ENCODE results near the gene FOXQ1. TPM values are rescaled to one million over a fixed set of nuclear protein-coding genes. Genes with fewer than 3 reads are reported as not detected.

Gene FOXQ1
- total and polyA plus RNA-seq, 10 of the 15 experiments (the other 5 are each of a cell fraction or from before 2014, with no cell fraction given): 0.08 TPM; not detected in 9

DNA sequence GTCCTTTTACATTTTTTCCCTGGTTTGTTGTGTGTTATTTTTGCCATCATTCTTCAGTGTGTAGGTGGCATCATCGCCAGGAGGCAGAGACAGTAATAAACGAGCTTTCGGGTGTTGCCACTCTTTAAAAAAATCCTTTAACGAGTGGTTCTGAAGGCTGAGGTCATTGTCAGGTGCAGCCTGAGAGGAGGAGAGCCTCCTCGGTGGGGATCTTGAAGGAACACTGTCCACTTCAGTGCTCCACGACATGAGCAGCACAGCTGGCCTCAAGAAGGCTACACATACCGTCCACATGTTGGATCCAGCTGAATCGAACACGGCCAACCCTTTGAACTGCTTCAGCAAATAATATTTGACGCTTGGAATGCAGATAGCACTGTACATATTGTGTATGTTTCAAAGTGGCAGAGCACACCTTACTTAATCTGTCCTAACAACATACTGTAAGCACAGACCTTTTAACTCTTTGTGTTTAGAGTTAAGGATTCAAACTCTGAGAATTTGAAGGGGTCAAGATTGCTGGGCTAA, 48.0 kb upstream of the FOXQ1 start:
- Histone ChIP-seq H3K27ac (ENCODE audit: control insufficient read depth, insufficient read depth) (no peak overlapping the region), H3K79me2 (ENCODE audit: control insufficient read depth, insufficient read depth, low read length) (no peaks in the 10 kb centered on the region), H3K9ac (ENCODE audit: control insufficient read depth, insufficient read depth, low read length) (no peak overlapping the region), H3K4me2 (ENCODE audit: control insufficient read depth, insufficient read depth) (no peak overlapping the region), H3K9me3 (replicated peaks; ENCODE audit: control insufficient read depth, insufficient read depth, low read length) (no peaks in the 10 kb centered on the region), H3K27me3 (replicated peaks in 1 of 2; ENCODE audit: control insufficient read depth in 2 of 2, insufficient read depth in 2 of 2, low read length in 1 of 2) (peaks cover 2 to 4% of the 10 kb centered on the region in 2 experiments), H2AFZ (ENCODE audit: control insufficient read depth, low read depth, low read length) (no peak overlapping the region), H4K20me1 (ENCODE audit: control insufficient read depth, insufficient read depth) (no peaks in the 10 kb centered on the region), H3K4me3 (no peak overlapping the region), H3K4me1 (ENCODE audit: control insufficient read depth, insufficient read depth, low read length) (no peaks in the 10 kb centered on the region), H3K36me3 (ENCODE audit: control insufficient read depth in 2 of 2, insufficient read depth in 2 of 2, low read length in 1 of 2) (no peaks in the 10 kb centered on the region)
- no peak for DNase-seq (ENCODE audit: low read depth, low spot score)
- FAIRE-seq: no peak
- TF ChIP-seq NFIC (IDR thresholded peaks at IDR 0.05; ENCODE audit: low read depth, low read length) (no peak), BHLHE40 (IDR thresholded peaks at IDR 0.05; ENCODE audit: borderline replicate concordance in 1 of 2, low read depth in 2 of 2, low read length in 1 of 2) (no peak), SUPT20H (IDR thresholded peaks at IDR 0.05; ENCODE audit: borderline replicate concordance, control insufficient read depth, low read depth, low read length) (no peak), MTA3 (IDR thresholded peaks at IDR 0.05; ENCODE audit: borderline replicate concordance, low read length) (no peak), CBX3 (IDR thresholded peaks at IDR 0.05; ENCODE audit: borderline replicate concordance, low read depth) (no peak), POU2F2 (IDR thresholded peaks at IDR 0.05; ENCODE audit: borderline replicate concordance, low read depth, low read length) (no peak), KAT2A (conservative IDR thresholded peaks at IDR 0.05; ENCODE audit: control insufficient read depth, low read depth, low read length) (no peak), ZNF384 (IDR thresholded peaks at IDR 0.05; ENCODE audit: borderline replicate concordance, low read depth, low read length) (no peak)
- TF ChIP-seq, protein P1, sequence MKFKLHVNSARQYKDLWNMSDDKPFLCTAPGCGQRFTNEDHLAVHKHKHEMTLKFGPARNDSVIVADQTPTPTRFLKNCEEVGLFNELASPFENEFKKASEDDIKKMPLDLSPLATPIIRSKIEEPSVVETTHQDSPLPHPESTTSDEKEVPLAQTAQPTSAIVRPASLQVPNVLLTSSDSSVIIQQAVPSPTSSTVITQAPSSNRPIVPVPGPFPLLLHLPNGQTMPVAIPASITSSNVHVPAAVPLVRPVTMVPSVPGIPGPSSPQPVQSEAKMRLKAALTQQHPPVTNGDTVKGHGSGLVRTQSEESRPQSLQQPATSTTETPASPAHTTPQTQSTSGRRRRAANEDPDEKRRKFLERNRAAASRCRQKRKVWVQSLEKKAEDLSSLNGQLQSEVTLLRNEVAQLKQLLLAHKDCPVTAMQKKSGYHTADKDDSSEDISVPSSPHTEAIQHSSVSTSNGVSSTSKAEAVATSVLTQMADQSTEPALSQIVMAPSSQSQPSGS (IDR thresholded peaks at IDR 0.05; ENCODE audit: low read length): no peak
- no peak for ATAC-seq
- POLR2A ChIA-PET: no interaction called here
- intact Hi-C loops (cut with micrococcal nuclease; ENCODE audit: unreplicated experiment): no loop called here
- RAD21 ChIA-PET (ENCODE audit: unreplicated experiment): no interaction called here
- in situ Hi-C loops (cut with MboI): no loop called here
- SMC1A ChIA-PET (ENCODE audit: uncharacterized antibody, unreplicated experiment): no interaction called here
- WGBS (ENCODE audit: insufficient coverage, insufficient replicate concordance, low lambda C conversion rate, missing lambda C conversion rate): 16% methylated on average over 10 of the region's 10 CpGs
- CTCF ChIA-PET: no interaction called here
- no TSS peak for BruUV-seq (replicated peaks)
